Right lobe of liver (tissue), 4 donors: ENCODE results near the gene LIN9.

Experiments used
- CTCF ChIP-seq, 4 donors: fragments of 200-600 bp in 3 of 4; fragments of 450-650 bp in 1 of 4; IDR thresholded peaks; one replicate each; pipeline versions ENCODE4 v1.5.1 to v1.8.0; 2016 to 2022; ENCODE audit warnings: antibody characterized with exemption in 4 of 4, mild to moderate bottlenecking in 2 of 4
- POLR2A ChIP-seq: fragments of 450-650 bp; IDR thresholded peaks from one replicate; pipeline ENCODE4 v1.6.1; 2017; ENCODE audit warnings: antibody characterized with exemption, mild to moderate bottlenecking
- donor health status: DM: no; HTN: no; CAD: no.
- donor health status: DM: no; HTN: no; CAD: no.
- donor health status: DM: no; HTN: yes; CAD: no.

DNA sequence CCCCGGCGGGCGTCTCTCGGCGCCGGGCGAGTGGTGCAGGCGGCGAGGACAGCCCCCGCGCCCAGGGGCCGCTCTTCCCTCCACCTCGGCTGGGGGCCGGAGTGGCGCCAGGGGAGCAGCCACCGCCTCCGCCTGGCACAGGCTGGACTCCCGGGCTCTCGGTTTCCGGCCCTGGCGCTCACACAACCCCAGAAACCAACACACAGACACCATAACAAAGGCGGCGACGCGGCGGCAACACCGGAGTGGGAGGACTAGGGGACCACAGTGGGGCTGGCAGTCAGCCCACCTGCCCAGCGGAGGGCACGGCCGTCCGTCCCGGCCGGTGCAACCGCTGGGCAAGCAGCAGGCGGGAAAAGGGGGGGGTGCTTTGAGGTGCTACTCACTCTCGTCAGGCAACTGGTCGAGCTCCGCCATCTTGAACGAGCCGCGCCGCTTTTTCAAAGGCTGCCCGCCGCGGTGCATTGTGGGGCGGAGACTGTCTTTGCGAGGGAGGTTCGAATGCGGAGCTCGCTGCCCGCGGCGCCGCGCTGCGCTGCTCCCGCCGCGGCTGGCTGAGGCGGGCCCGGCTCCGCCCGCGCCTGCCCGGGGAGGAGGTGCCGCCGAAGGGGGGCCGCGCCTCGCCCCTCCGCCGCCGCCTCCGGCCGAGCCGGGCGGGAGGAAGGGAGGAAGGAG is at the start of gene LIN9:
- TF ChIP-seq CTCF (IDR thresholded peaks at IDR 0.05) (no peak), POLR2A (no peak)
